Measurements from ENCODE around the gene DGKH.

DNA sequence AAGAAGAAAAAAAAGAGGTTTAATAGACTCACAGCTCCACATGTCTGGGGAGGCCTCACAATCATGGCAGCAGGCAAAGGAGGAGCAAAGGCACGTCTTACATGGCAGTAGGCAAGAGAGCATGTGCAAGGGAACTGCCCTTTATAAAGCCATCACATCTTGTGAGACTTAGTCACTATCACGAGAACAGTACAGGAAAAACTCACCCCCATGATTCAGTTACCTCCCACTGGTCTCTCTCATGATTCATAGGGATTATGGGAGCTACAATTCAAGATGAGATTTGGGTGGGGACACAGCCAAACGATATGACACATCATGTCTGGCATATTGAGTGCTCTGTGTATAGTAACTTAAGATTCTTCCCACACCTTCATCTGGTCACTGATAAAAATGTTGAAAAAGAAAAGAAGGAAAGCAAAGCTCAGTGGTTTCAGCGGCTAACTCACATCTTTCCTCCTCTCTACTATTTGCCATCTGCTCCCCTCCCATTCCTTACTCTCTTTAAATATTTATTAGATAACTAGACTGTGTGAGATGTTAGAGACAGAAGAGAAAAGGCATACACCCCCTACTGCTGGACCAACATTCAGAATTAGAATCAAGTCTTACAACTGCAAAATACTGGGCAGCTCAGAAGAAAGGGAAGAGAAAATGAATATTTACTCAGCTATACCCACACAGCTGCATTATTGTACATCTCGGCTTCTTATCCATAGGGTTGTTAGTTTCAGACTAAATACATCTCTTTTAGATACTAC lies 163.4 kb downstream of the DGKH start:
- TF ChIP-seq, protein P1, sequence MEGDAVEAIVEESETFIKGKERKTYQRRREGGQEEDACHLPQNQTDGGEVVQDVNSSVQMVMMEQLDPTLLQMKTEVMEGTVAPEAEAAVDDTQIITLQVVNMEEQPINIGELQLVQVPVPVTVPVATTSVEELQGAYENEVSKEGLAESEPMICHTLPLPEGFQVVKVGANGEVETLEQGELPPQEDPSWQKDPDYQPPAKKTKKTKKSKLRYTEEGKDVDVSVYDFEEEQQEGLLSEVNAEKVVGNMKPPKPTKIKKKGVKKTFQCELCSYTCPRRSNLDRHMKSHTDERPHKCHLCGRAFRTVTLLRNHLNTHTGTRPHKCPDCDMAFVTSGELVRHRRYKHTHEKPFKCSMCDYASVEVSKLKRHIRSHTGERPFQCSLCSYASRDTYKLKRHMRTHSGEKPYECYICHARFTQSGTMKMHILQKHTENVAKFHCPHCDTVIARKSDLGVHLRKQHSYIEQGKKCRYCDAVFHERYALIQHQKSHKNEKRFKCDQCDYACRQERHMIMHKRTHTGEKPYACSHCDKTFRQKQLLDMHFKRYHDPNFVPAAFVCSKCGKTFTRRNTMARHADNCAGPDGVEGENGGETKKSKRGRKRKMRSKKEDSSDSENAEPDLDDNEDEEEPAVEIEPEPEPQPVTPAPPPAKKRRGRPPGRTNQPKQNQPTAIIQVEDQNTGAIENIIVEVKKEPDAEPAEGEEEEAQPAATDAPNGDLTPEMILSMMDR (IDR thresholded peaks at IDR 0.05; ENCODE audit: poor library complexity, severe bottlenecking): no peak
- no peak for TF ChIP-seq TAF1 (IDR thresholded peaks at IDR 0.05; ENCODE audit: low read depth)
- no peak for TF ChIP-seq EP300 (conservative IDR thresholded peaks at IDR 0.05; ENCODE audit: poor library complexity, severe bottlenecking)
- no peak for TF ChIP-seq POLR2AphosphoS5 (IDR thresholded peaks at IDR 0.05)

All from neural cell (in vitro differentiated cells).